GM20000 (cell line): ENCODE results near the gene CRIM1.

Experiments
- DNase-seq: peaks from one replicate; pipeline ENCODE4 v3.0.0; 2012; ENCODE audit warnings: low spot score
- CTCF ChIP-seq: IDR thresholded peaks from 2 replicates; pipeline ENCODE4 v1.5.1; 2012; ENCODE audit warnings: mild to moderate bottlenecking, control low read depth; ENCODE audit errors: extremely low read depth, missing control alignments

CRIM1 gene

GRCh38 chr2:36492216-36492945, 136.8 kb downstream of the CRIM1 start:
- TF ChIP-seq CTCF, result no peak
- DNase-seq, result no peak

- DNase-seq, result no peak
- TF ChIP-seq CTCF, result no peak
Observed at GRCh38 chr2:36493306-36493705, 137.7 kb downstream of the CRIM1 start.

- TF ChIP-seq CTCF, result no peak
- no peak for DNase-seq
Observed at GRCh38 chr2:36497570-36498163, 142.1 kb downstream of the CRIM1 start.

GRCh38 chr2:36499128-36499820, 143.7 kb downstream of the CRIM1 start:
- no peak for TF ChIP-seq CTCF
- no peak for DNase-seq

GRCh38 chr2:36500072-36500471, 144.5 kb downstream of the CRIM1 start:
- DNase-seq, result no peak
- no peak for TF ChIP-seq CTCF

- TF ChIP-seq CTCF, result no peak
- no peak for DNase-seq
Observed at GRCh38 chr2:36502081-36502480, 146.5 kb downstream of the CRIM1 start.

- peak; percentile 59 for DNase-seq
- TF ChIP-seq CTCF, result peak; percentile 74
Observed at GRCh38 chr2:36507408-36507812, 151.8 kb downstream of the CRIM1 start.
